ENCODE measurements around the gene RABL2A. TPM values are rescaled to one million over a fixed set of nuclear protein-coding genes. Genes with fewer than 3 reads are reported as not detected.

The RABL2A gene
- total and polyA plus RNA-seq, 2 experiments from 2014 or later = 25.7 to 33.6 TPM

GRCh38 chr2:113672326-113672932 is 45.4 kb downstream of the RABL2A start:
- Histone ChIP-seq H3K9me3 (ENCODE audit: low read depth) (no peaks in the 10 kb centered on the region), H3K27ac (no peak overlapping the region), H3K27me3 (no peaks in the 10 kb centered on the region), H3K36me3 (no peaks in the 10 kb centered on the region), H3K4me3 (no peak overlapping the region), H3K4me1 (ENCODE audit: low read depth) (no peaks in the 10 kb centered on the region)
- no peak for TF ChIP-seq CTCF (IDR thresholded peaks at IDR 0.05; ENCODE audit: low read depth, low read length)
- DNase-seq (ENCODE audit: low read depth in 1 of 2, low spot score in 1 of 2) = no peak

DNA sequence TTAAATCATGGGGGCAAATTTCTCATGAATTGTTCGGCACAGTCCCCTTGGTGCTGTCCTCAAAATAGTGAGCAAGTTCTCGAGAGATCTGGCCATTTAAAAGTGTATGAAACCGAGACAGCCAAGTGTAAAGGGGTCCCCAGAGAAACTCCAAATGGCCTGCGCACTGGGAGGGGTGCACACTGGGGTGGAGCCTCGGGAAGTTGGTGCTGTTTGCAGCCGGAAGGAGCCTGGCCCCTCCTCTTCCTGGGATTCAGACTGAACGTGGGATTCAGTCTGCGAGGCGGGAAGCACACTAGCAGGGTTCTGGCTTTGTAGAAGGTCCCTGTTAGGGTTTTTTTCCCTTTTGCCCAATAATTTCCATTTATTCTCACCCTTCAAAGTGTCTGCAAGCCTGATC is 48.8 kb downstream of the RABL2A start:
- no peak for TF ChIP-seq CTCF (IDR thresholded peaks at IDR 0.05; ENCODE audit: low read depth, low read length)
- Histone ChIP-seq H3K4me1 (ENCODE audit: low read depth) (no peaks in the 10 kb centered on the region), H3K36me3 (no peaks in the 10 kb centered on the region), H3K27ac (no peak overlapping the region), H3K9me3 (ENCODE audit: low read depth) (no peaks in the 10 kb centered on the region), H3K27me3 (no peaks in the 10 kb centered on the region), H3K4me3 (no peak overlapping the region)
- DNase-seq (ENCODE audit: low read depth in 1 of 2, low spot score in 1 of 2) = no peak

DNA sequence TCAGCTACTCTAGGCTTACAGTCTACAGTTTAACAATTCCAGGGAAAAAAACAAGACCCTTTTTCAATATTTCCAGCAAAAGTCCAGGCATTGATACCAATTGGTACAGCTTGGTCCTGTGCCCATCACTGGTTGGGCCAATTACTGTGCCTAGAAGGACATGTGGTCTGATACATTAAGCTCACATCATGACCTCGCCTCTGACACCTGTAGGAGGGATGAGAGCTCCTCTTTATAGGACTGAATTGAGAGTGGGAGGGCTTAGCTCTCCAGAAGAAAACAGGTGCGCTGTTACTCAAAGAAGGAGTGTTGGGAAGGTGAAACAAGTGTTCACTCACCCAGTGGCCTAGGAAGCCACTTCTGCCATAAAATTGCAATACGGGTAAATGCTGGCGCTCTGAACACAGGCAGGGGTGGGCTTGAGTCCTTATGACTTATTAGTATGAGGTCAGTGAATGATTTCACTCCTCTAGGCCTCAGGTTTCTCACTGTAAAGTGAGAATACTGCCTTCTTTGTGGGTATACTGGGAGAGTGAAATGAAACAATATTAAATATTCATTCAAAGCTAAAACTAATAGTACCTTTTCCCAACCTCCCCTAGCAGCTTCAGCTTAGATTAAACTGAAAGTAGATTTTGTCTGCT is 49.7 kb downstream of the RABL2A start:
- no peaks in the 10 kb centered on the region for H3K27me3 ChIP-seq
- DNase-seq (ENCODE audit: low read depth in 1 of 2, low spot score in 1 of 2) = no peak
- no peaks in the 10 kb centered on the region for H3K36me3 ChIP-seq
- no peak overlapping the region for H3K27ac ChIP-seq
- no peak overlapping the region for H3K4me3 ChIP-seq
- H3K9me3 ChIP-seq (ENCODE audit: low read depth) = no peaks in the 10 kb centered on the region
- H3K4me1 ChIP-seq (ENCODE audit: low read depth) = no peaks in the 10 kb centered on the region
- no peak for TF ChIP-seq CTCF (IDR thresholded peaks at IDR 0.05; ENCODE audit: low read depth, low read length)

GRCh38 chr2:113677330-113677729 is 50.3 kb downstream of the RABL2A start:
- TF ChIP-seq CTCF (IDR thresholded peaks at IDR 0.05; ENCODE audit: low read depth, low read length) = no peak
- Histone ChIP-seq H3K36me3 (no peaks in the 10 kb centered on the region), H3K4me1 (ENCODE audit: low read depth) (no peaks in the 10 kb centered on the region), H3K9me3 (ENCODE audit: low read depth) (no peaks in the 10 kb centered on the region), H3K27me3 (no peaks in the 10 kb centered on the region), H3K4me3 (no peak overlapping the region), H3K27ac (no peak overlapping the region)
- no peak for DNase-seq (ENCODE audit: low read depth in 1 of 2, low spot score in 1 of 2)

DNA sequence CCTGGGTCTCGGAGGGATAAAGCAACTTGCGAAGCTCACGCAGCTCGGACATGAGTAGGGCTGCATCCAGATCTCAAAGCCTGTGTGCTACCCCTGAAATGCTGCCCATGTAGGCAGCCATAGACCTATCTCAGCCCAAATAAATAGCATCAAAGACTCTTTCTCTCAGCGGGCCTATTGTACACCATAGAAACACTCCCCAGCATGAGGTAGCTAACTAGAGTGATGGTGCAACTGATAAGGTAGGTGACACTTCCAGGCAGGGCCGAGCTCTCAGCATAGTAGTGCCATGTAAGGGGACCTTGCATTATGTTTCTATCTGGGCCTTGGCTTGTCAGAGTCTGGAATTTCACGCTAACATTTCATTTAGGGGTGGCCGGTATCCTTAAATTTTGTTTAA is 52.4 kb downstream of the RABL2A start:
- no peak for TF ChIP-seq CTCF (IDR thresholded peaks at IDR 0.05; ENCODE audit: low read depth, low read length)
- DNase-seq (ENCODE audit: low read depth in 1 of 2, low spot score in 1 of 2) = no peak
- Histone ChIP-seq H3K4me1 (ENCODE audit: low read depth) (no peaks in the 10 kb centered on the region), H3K36me3 (no peaks in the 10 kb centered on the region), H3K27ac (no peak overlapping the region), H3K4me3 (no peak overlapping the region), H3K27me3 (no peaks in the 10 kb centered on the region), H3K9me3 (ENCODE audit: low read depth) (no peaks in the 10 kb centered on the region)
